HG03558 (cell line): Measurements from ENCODE around the gene ANKRD13B.
"Not testable (repeated sequence)": the region's sequence is repeated elsewhere in the genome, so short reads cannot be mapped to it uniquely, and the experiment has no call there.

Experiments used
- ATAC-seq: cut with Tn5 transposase; IDR thresholded peaks from one replicate; pipeline ENCODE4 v1.9.1; 2021; ENCODE audit warnings: moderate number of reproducible peaks; ENCODE audit not compliant: unreplicated experiment; ENCODE audit errors: extremely low read depth

The ANKRD13B gene

GRCh38 chr17:29592850-29593551, at the start of gene ANKRD13B:
ANKRD13B (plus strand) TSS chr17:29593132; CDS start chr17:29593622, 490 bp downstream.
- ATAC-seq = no peak

GRCh38 chr17:29544066-29544465, 48.9 kb upstream of the ANKRD13B start:
- ATAC-seq = no peak

GRCh38 chr17:29546085-29546484, 46.8 kb upstream of the ANKRD13B start:
- ATAC-seq = no peak

GRCh38 chr17:29546830-29547229, 46.1 kb upstream of the ANKRD13B start:
- no peak for ATAC-seq

- ATAC-seq = no peak
Observed at GRCh38 chr17:29549177-29549923, 43.6 kb upstream of the ANKRD13B start.

- ATAC-seq = no peak
Observed at GRCh38 chr17:29555840-29556239, 37.1 kb upstream of the ANKRD13B start.

- ATAC-seq = no peak
Observed at GRCh38 chr17:29557085-29557738, 35.7 kb upstream of the ANKRD13B start.

GRCh38 chr17:29557739-29558116, 35.2 kb upstream of the ANKRD13B start:
- no peak for ATAC-seq

GRCh38 chr17:29558139-29558538, 34.8 kb upstream of the ANKRD13B start:
- not testable (repeated sequence) for ATAC-seq

GRCh38 chr17:29559640-29560039, 33.3 kb upstream of the ANKRD13B start:
- no peak for ATAC-seq

GRCh38 chr17:29560316-29560715, 32.6 kb upstream of the ANKRD13B start:
- no peak for ATAC-seq

GRCh38 chr17:29561554-29562517, 31.1 kb upstream of the ANKRD13B start:
- no peak for ATAC-seq

- ATAC-seq = no peak
Observed at GRCh38 chr17:29562615-29563014, 30.3 kb upstream of the ANKRD13B start.

- ATAC-seq = no peak
Observed at GRCh38 chr17:29563816-29564215, 29.1 kb upstream of the ANKRD13B start.

GRCh38 chr17:29565643-29566472, 27.1 kb upstream of the ANKRD13B start:
- no peak for ATAC-seq

- no peak for ATAC-seq
Observed at GRCh38 chr17:29566473-29567303, 26.2 kb upstream of the ANKRD13B start, which contains the start of gene ABHD15. ABHD15 (minus strand) TSS chr17:29567037; CDS start chr17:29566966, 71 bp downstream.

- ATAC-seq = no peak
Observed at GRCh38 chr17:29567304-29567553, 25.7 kb upstream of the ANKRD13B start.

- no peak for ATAC-seq
Observed at GRCh38 chr17:29567554-29568330, 25.2 kb upstream of the ANKRD13B start.
